ENCODE data around the gene GPC4.

DNA sequence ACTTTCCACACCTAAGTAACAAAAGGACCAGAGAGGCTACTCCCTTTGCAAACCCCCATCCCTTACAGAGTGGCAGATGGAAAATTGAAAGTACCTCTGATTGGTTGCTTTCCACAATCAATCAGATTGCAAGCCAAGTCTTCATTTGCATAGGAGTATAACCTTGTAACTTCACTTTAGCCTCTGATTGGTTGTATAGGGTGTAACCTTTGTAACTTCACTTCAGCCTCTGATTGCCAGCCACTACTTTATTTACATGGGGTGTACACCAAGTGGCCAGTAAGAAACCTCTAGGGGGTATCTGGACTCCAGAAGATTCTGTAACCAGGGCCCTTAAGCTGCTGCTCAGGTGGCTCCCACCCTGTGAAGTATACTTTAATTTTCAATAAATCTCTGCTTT lies 48.6 kb downstream of the GPC4 start:
- no peak for TF ChIP-seq YY1 (IDR thresholded peaks at IDR 0.05; ENCODE audit: insufficient read depth, insufficient read length)
- no peak for TF ChIP-seq SUZ12 (IDR thresholded peaks at IDR 0.05; ENCODE audit: extremely low read depth, insufficient read depth, insufficient read length)

Measured in NT2/D1 (cell line).